ENCODE results near the gene MOB2.

GRCh38 chr11:1461826-1462697 lies 24.5 kb downstream of the MOB2 start:
- TF ChIP-seq MTA3 (IDR thresholded peaks at IDR 0.05; ENCODE audit: borderline replicate concordance) (no peak), FOXJ3 (CRISPR knock-in tag; IDR thresholded peaks at IDR 0.05) (no peak), EZH2 (IDR thresholded peaks at IDR 0.05; ENCODE audit: borderline replicate concordance, low read depth, low read length) (no peak), CTCF (IDR thresholded peaks at IDR 0.05 in 2 of 3, conservative IDR thresholded peaks at IDR 0.05 in 1 of 3; ENCODE audit: insufficient read depth in 2 of 3, low read depth in 1 of 3, low read length in 3 of 3) (no peak), HDAC6 (IDR thresholded peaks at IDR 0.05; ENCODE audit: low read depth, low read length) (no peak), ZNF311 (CRISPR knock-in tag; IDR thresholded peaks at IDR 0.05) (no peak)
